ENCODE measurements around the gene SELENOK. TPM values are rescaled to one million over a fixed set of nuclear protein-coding genes. Genes with fewer than 3 reads are reported as not detected.

SELENOK gene
- polyA plus RNA-seq, 1 experiment: 20.3 TPM

DNA sequence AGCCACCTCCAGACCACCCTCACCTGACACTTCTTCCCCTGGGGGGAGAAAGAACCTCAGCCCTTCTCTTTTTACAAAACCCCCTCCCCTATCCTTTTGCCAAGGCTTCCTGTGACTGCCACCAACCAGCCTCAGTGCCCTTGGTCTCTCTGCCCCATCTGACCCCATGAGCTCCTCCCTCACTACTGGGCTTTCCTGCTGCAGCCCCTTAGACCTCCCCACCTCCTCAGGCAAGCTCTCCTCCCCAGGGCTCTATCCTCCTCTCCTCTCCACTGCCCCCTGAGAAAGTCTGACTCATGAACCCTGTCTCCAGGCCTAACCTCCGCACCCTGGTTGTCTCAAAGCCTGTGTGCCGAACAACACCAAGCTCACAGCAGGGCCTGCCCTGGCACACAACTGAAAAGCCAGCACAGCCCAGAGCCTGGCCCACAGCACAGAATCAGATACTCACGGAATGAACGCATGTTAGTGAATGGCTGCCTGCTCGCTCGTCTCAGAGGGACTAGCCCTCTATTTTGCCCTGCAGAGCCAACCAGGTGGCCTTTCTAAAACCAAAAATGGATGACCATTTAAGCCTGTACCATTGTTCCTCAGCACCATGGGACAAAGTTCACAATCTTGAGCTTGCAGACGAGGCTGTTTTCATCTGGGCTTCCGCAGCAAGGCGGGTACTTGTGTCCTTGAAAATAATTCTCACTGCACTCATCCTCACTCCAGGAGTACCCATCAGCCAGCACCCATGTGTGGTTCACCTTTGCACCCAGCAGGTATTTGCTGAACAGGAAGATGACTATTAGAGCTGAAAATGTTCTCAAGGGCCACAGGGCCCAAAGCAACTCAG is 47.2 kb downstream of the SELENOK start:
- H3K36me3 ChIP-seq (ENCODE audit: control insufficient read depth, insufficient read depth, low read length): no peaks in the 10 kb centered on the region

DNA sequence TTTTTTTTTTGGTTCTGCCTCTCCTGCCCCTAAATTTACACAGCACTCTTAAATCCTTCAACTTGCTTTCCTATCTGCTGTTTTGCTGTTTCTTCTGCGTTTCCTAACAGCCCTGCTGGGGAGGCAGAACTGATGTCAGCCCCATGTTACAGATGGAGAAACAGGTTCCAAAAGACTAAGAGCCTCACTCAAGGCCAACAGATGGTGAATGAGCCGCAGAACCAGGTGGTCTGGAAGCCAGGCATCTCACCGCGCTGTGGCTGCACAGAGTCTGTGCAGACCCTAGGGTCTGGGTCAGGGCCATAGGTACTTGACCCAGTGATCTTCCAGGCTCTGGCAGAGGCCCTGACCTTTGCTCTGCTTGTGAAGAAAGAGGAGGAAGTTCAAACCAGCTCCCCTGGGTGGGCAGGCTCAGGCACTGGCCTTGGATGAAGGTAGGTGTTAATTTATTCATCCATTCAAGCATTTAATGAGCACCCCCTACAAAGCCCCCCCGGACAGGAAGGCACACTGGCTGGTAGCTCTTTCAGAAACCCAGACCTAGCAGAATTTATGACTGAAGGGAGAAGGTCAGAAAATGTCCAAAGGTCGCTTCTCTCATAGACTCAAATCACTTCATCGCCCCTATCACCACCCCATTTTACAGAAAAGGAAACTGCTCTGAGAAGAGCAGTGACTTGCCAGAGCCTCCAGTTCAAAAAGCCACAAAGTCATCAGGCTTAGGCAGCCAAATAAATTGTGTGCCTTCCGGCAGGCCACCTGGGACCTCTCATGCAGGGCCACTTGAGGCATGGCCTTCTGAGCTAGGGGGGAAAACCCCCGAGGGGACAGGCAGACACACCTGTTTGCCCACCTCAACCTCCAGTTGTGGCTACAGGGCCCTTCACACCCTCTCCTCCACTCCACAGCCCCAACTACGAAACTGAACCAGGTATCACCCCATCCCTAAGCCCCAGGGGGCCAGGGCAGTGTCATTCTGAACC is 48.2 kb downstream of the SELENOK start:
- ChIA-PET CTCF (interaction anchor here (2.1 to 2.5 kb wide), 2 partner anchors 7 to 10 kb away, joined by 8 to 12 read pairs; no protein-coding TSS in a partner anchor), POLR2A (no interaction called here)
- TF ChIP-seq, protein P1, sequence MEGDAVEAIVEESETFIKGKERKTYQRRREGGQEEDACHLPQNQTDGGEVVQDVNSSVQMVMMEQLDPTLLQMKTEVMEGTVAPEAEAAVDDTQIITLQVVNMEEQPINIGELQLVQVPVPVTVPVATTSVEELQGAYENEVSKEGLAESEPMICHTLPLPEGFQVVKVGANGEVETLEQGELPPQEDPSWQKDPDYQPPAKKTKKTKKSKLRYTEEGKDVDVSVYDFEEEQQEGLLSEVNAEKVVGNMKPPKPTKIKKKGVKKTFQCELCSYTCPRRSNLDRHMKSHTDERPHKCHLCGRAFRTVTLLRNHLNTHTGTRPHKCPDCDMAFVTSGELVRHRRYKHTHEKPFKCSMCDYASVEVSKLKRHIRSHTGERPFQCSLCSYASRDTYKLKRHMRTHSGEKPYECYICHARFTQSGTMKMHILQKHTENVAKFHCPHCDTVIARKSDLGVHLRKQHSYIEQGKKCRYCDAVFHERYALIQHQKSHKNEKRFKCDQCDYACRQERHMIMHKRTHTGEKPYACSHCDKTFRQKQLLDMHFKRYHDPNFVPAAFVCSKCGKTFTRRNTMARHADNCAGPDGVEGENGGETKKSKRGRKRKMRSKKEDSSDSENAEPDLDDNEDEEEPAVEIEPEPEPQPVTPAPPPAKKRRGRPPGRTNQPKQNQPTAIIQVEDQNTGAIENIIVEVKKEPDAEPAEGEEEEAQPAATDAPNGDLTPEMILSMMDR (IDR thresholded peaks at IDR 0.05; ENCODE audit: insufficient read depth, low read depth, low read length): no peak
- Histone ChIP-seq H3K4me3 (ENCODE audit: low read depth, low read length) (no peak overlapping the region), H3K27me3 (ENCODE audit: control insufficient read depth, insufficient read depth, low read length) (peaks cover 9% of the 10 kb centered on the region), H3K36me3 (ENCODE audit: control insufficient read depth, insufficient read depth, low read length) (no peaks in the 10 kb centered on the region)
- DNase-seq (ENCODE audit: low read depth): no peak

More for the DNA sequence above, 47.2 kb downstream of the SELENOK start:
- no peak overlapping the region for H3K4me3 ChIP-seq (ENCODE audit: low read depth, low read length)
- TF ChIP-seq, protein P1 (IDR thresholded peaks at IDR 0.05; ENCODE audit: insufficient read depth, low read depth, low read length): no peak
- H3K27me3 ChIP-seq (ENCODE audit: control insufficient read depth, insufficient read depth, low read length): peaks cover 9% of the 10 kb centered on the region
- CTCF ChIA-PET: interaction anchor here (1.7 to 2.5 kb wide), 3 partner anchors 8 to 133 kb away, joined by 3 to 12 read pairs (median 8); no protein-coding TSS in a partner anchor
- DNase-seq (ENCODE audit: low read depth): no peak
- POLR2A ChIA-PET: no interaction called here

DNA sequence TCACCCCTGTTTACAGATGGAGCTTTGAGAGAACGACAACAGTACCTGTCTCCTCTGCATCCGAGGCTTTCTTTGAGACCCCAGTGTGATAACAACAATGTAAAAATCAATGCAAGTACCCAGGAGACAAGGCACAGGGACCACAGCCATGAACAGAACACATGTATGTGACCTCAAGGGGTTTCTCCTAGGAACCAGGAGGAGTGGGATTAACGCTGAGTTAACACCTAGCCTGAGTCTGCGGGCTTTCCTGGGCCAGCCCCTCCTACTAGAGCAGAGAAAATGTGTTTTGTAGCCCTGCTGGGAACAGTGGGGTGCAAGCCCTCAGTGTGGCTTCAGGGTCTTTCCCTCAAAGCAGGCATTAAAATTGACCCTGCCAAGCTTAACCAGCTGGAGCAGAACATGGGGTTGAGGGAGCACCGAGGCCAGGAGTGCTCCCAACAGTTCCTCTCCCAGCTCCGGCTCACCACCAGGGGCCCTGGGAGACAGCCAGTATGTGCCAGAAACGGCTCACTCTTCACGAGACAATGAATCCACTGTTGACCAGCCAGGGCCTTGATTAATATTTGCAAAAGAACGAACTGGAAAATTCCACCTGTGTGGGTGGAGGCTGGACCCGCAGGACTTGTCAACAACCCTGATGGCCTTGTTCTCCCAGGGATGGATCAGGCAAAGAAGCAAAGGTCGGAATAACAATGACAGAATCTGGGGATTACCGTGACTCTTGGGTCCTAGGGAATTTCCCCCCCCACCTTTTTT is 49.0 kb downstream of the SELENOK start:
- no peak for DNase-seq (ENCODE audit: low read depth)
- POLR2A ChIA-PET: no interaction called here
- Histone ChIP-seq H3K27me3 (ENCODE audit: control insufficient read depth, insufficient read depth, low read length) (peaks cover 9% of the 10 kb centered on the region), H3K36me3 (ENCODE audit: control insufficient read depth, insufficient read depth, low read length) (no peaks in the 10 kb centered on the region), H3K4me3 (ENCODE audit: low read depth, low read length) (no peak overlapping the region)
- TF ChIP-seq, protein P1 (IDR thresholded peaks at IDR 0.05; ENCODE audit: insufficient read depth, low read depth, low read length): no peak
- CTCF ChIA-PET: no interaction called here

DNA sequence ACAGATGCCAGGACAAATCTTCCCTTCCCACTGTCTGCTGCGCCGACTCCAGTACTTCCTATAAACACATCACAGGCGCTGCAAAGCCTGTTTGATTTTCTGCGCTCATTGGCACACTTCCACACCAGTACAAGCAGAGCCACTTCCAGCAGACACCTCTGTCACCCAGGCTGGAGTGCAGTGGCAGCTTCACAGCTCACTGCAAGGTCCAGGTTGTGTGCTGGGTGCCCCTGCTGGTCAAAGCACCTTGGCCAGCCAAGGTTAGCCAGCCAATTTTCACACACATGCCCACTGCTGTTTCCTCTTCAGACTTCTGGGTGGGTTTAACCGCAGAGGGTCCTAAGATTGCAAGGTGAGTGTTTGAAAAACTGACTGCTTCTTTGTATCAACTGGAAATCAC is 50.4 kb downstream of the SELENOK start:
- CTCF ChIA-PET: no interaction called here
- H3K36me3 ChIP-seq (ENCODE audit: control insufficient read depth, insufficient read depth, low read length): no peaks in the 10 kb centered on the region
- no peak overlapping the region for H3K4me3 ChIP-seq (ENCODE audit: low read depth, low read length)
- TF ChIP-seq, protein P1 (IDR thresholded peaks at IDR 0.05; ENCODE audit: insufficient read depth, low read depth, low read length): no peak
- POLR2A ChIA-PET: no interaction called here
- DNase-seq (ENCODE audit: low read depth): no peak
- peaks cover 2% of the 10 kb centered on the region; the same call in 1 of the 2 replicates for H3K27me3 ChIP-seq (ENCODE audit: control insufficient read depth, insufficient read depth, low read length)

All from BJ (cell line).